Esophagus squamous epithelium (tissue), 4 donors: Measurements from ENCODE around the gene MCC.

Experiments used
- POLR2A ChIP-seq, 4 donors: fragments of 450-650 bp; IDR thresholded peaks; one replicate each; pipeline ENCODE4 v1.6.1; 2017; ENCODE audit warnings: antibody characterized with exemption in 4 of 4, mild to moderate bottlenecking in 4 of 4, moderate library complexity in 3 of 4
- TF ChIP-seq, protein P1 (sequence below), 6 experiments: fragments of 450-650 bp in 4 of 6; fragments of 200-600 bp in 2 of 6; sonication (generic) in 2 of 6; IDR thresholded peaks; one replicate each; pipeline ENCODE4 v1.5.1; 2016 to 2019; ENCODE audit warnings: antibody characterized with exemption in 6 of 6, mild to moderate bottlenecking in 4 of 6, moderate library complexity in 4 of 6

DNA sequence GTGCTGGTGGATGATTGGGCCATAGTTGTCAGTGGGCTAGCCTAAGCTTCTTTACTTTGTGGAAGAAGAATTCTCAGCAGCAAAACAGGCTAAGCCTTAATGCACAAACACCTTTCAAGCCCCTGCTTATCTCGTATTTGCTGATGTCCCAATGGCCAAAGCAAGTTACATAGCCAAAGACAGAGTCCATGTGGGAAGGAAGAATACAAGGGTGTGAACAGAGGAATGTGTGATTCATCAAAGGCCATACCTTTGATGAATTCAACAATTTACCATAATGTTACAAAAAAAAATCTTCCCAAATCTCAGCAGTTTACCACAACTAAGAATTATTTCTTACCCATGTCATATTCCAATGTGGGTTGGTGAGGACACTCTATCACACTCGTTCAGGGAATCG lies 24.1 kb upstream of the MCC start:
- TF ChIP-seq, protein P1, sequence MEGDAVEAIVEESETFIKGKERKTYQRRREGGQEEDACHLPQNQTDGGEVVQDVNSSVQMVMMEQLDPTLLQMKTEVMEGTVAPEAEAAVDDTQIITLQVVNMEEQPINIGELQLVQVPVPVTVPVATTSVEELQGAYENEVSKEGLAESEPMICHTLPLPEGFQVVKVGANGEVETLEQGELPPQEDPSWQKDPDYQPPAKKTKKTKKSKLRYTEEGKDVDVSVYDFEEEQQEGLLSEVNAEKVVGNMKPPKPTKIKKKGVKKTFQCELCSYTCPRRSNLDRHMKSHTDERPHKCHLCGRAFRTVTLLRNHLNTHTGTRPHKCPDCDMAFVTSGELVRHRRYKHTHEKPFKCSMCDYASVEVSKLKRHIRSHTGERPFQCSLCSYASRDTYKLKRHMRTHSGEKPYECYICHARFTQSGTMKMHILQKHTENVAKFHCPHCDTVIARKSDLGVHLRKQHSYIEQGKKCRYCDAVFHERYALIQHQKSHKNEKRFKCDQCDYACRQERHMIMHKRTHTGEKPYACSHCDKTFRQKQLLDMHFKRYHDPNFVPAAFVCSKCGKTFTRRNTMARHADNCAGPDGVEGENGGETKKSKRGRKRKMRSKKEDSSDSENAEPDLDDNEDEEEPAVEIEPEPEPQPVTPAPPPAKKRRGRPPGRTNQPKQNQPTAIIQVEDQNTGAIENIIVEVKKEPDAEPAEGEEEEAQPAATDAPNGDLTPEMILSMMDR (IDR thresholded peaks at IDR 0.05), result no peak
- TF ChIP-seq POLR2A (IDR thresholded peaks at IDR 0.05), result no peak
